ENCODE results near the gene GATB. TPM values are rescaled to one million over a fixed set of nuclear protein-coding genes. Genes with fewer than 3 reads are reported as not detected.

The GATB gene
- total RNA-seq, 1 donor from 2014 or later = 22.9 TPM

DNA sequence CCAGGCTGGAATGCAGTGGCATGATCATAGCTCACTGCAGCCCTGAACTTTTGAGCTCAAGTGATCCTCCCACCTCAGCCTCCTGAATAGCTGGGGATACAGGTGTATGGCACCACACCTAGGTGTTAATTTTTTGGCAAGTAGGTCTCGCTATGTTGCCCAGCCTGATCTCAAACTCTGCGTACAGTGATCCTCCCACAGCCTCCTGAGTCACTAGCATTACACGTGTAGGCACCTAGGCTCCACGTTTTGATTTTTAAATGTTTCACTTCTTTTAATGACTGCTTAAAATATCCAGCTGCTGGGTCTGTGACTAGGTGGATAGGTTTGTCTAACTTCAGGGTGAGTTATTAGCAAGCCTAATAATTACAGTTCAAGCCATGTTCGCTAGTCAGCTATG, 44.5 kb downstream of the GATB start:
- ChIA-PET CTCF (no interaction called here), POLR2A (no interaction called here)
- peaks cover 9% of the 10 kb centered on the region for H3K4me1 Mint-ChIP-seq
- H3K9me3 Mint-ChIP-seq = no peaks in the 10 kb centered on the region
- peaks cover 63% of the 10 kb centered on the region for H3K36me3 Mint-ChIP-seq (ENCODE audit: low read depth)
- ATAC-seq (ENCODE audit: low read depth) = no peak
- intact Hi-C loops (cut with micrococcal nuclease) = no loop called here
- H3K27me3 Mint-ChIP-seq = no peaks in the 10 kb centered on the region
- H3K4me3 Mint-ChIP-seq = no peak overlapping the region
- H3K27ac Mint-ChIP-seq = no peak overlapping the region
- TF ChIP-seq, protein P1, sequence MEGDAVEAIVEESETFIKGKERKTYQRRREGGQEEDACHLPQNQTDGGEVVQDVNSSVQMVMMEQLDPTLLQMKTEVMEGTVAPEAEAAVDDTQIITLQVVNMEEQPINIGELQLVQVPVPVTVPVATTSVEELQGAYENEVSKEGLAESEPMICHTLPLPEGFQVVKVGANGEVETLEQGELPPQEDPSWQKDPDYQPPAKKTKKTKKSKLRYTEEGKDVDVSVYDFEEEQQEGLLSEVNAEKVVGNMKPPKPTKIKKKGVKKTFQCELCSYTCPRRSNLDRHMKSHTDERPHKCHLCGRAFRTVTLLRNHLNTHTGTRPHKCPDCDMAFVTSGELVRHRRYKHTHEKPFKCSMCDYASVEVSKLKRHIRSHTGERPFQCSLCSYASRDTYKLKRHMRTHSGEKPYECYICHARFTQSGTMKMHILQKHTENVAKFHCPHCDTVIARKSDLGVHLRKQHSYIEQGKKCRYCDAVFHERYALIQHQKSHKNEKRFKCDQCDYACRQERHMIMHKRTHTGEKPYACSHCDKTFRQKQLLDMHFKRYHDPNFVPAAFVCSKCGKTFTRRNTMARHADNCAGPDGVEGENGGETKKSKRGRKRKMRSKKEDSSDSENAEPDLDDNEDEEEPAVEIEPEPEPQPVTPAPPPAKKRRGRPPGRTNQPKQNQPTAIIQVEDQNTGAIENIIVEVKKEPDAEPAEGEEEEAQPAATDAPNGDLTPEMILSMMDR (IDR thresholded peaks at IDR 0.05) = no peak
- no peak for DNase-seq

DNA sequence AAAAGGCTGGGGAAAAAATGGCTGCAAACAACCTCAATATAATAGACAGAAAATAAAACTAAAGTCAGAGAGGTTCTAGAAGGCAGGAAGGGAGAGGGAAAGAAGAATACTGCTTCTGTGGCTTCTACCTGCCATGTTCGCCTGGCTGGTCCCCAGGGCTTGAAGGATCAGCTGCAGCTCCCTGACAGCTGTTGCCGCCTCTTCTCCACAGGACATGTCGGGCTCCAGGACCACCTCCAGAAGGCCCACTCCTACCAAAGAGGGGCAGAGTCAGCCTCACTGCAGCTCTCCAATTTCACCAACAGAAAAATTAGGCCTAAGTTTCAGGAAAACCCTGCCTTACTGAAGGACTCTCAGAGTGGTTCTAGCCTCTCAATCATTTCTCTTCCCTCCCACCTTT, 44.9 kb downstream of the GATB start:
- TF ChIP-seq, protein P1 (IDR thresholded peaks at IDR 0.05) = no peak
- Mint-ChIP-seq H3K27me3 (no peaks in the 10 kb centered on the region), H3K36me3 (ENCODE audit: low read depth) (peaks cover 67% of the 10 kb centered on the region), H3K27ac (no peak overlapping the region), H3K9me3 (no peaks in the 10 kb centered on the region), H3K4me3 (no peak overlapping the region), H3K4me1 (peaks cover 9% of the 10 kb centered on the region)
- CTCF ChIA-PET = no interaction called here
- POLR2A ChIA-PET = no interaction called here
- intact Hi-C loops (cut with micrococcal nuclease) = no loop called here
- no peak for ATAC-seq (ENCODE audit: low read depth)
- DNase-seq = no peak

DNA sequence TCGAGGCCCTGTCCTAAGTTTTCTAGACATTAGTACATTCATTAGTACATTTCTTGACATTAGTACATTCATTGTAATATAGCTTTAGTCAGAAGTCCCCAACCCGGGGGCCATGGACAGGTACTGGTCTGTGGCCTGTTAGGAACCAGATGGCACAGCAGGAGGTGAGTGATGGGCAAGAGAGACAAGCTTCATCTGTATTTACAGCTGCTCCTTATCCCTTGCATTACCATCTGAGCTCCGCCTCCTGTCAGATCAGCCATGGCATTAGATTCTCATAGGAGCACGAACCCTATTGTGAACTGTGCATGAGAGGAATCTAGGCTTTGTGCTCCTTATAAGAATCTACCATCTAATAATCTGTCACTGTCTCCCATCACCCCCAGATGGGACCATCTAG, 48.0 kb downstream of the GATB start:
- ChIA-PET POLR2A (no interaction called here), CTCF (no interaction called here)
- Mint-ChIP-seq H3K4me1 (peaks cover under 1% of the 10 kb centered on the region), H3K27me3 (no peaks in the 10 kb centered on the region), H3K36me3 (ENCODE audit: low read depth) (peaks cover 64% of the 10 kb centered on the region), H3K9me3 (no peaks in the 10 kb centered on the region), H3K4me3 (no peak overlapping the region), H3K27ac (no peak overlapping the region)
- no peak for ATAC-seq (ENCODE audit: low read depth)
- no peak for DNase-seq
- TF ChIP-seq, protein P1 (IDR thresholded peaks at IDR 0.05) = no peak
- intact Hi-C loops (cut with micrococcal nuclease) = no loop called here

DNA sequence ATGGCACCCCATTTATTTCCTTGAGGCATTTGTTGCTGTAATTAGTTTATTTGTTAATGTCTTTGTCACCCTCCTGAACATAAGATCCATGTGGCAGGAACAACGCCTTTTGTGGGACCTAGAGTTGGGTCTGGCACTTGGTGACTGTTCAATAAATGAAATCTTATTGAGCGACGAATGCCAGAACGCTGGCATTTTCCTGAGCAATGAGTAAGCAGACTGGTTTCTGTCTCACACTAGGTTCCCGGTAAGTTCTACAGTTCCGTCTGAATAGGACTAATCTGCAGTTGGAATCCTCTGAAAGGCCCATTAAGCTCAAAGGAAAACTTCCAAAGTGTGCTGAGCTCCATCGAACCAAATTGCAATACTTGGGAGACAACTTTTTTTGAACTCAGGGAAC, 49.2 kb downstream of the GATB start:
- POLR2A ChIA-PET = no interaction called here
- no peak for DNase-seq
- Mint-ChIP-seq H3K4me1 (no peaks in the 10 kb centered on the region), H3K4me3 (no peak overlapping the region), H3K36me3 (ENCODE audit: low read depth) (peaks cover 64% of the 10 kb centered on the region), H3K27me3 (no peaks in the 10 kb centered on the region), H3K9me3 (no peaks in the 10 kb centered on the region), H3K27ac (no peak overlapping the region)
- TF ChIP-seq, protein P1 (IDR thresholded peaks at IDR 0.05) = no peak
- ATAC-seq (ENCODE audit: low read depth) = no peak
- CTCF ChIA-PET = no interaction called here
- intact Hi-C loops (cut with micrococcal nuclease) = no loop called here

DNA sequence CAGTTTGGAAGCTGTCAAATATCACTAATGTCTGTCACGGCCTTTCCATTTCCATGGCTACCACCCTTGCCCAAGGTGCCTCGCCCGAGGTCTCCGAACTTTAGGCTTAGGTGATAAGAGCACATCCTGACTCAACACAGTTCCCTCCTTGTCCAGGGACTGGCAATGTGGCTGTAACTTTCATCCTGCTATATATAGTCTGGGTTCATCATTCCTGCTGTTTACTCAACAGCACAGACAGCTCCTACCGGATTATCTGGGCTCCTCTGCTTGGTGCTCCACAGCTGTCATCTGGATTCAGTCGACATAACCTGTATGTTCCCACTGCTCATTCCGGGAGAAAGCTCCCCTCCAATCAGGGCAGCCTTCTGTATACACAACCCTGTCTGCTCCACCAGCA, 51.2 kb downstream of the GATB start:
- ATAC-seq (ENCODE audit: low read depth) (no peak), DNase-seq (no peak)
- POLR2A ChIA-PET = no interaction called here
- intact Hi-C loops (cut with micrococcal nuclease) = no loop called here
- H3K9me3 Mint-ChIP-seq = no peaks in the 10 kb centered on the region
- no peak overlapping the region for H3K27ac Mint-ChIP-seq
- CTCF ChIA-PET = no interaction called here
- peaks cover 64% of the 10 kb centered on the region for H3K36me3 Mint-ChIP-seq (ENCODE audit: low read depth)
- H3K4me1 Mint-ChIP-seq = no peaks in the 10 kb centered on the region
- H3K4me3 Mint-ChIP-seq = no peak overlapping the region
- no peaks in the 10 kb centered on the region for H3K27me3 Mint-ChIP-seq
- TF ChIP-seq, protein P1 (IDR thresholded peaks at IDR 0.05) = no peak

Data from activated B cell treated with CpG ODN at 0.5 μM for 24 hours (primary cell).